ENCODE measurements around the gene ZNF511. TPM values are rescaled to one million over a fixed set of nuclear protein-coding genes. Genes with fewer than 3 reads are reported as not detected.
A peak's percentile ranks its signal among the peaks of the same experiment; 100 is the strongest.
"Not testable (repeated sequence)": the region's sequence is repeated elsewhere in the genome, so short reads cannot be mapped to it uniquely, and the experiment has no call there.

ZNF511 gene, protein sequence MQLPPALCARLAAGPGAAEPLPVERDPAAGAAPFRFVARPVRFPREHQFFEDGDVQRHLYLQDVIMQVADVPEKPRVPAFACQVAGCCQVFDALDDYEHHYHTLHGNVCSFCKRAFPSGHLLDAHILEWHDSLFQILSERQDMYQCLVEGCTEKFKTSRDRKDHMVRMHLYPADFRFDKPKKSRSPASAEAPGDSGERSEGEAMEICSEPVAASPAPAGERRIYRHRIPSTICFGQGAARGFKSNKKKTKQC
- total RNA-seq: 23.2 and 24.7 TPM in 2 replicates

- peak; percentile 90 for DNase-seq
Measured at GRCh38 chr10:133308421-133309099, at the start of gene ZNF511, which contains the start of gene TUBGCP2. Gene ZNF511, plus strand, starts transcription at chr10:133308914. Its CDS starts 30 bp downstream, at chr10:133308944. Gene TUBGCP2, minus strand, starts transcription at chr10:133308872. Its CDS starts 5,931 bp downstream, at chr10:133302941.

- no peak for DNase-seq
Measured at GRCh38 chr10:133259602-133259989, 49.1 kb upstream of the ZNF511 start.

- DNase-seq: peak; percentile 26
Measured at GRCh38 chr10:133260895-133261725, 47.6 kb upstream of the ZNF511 start.

DNA sequence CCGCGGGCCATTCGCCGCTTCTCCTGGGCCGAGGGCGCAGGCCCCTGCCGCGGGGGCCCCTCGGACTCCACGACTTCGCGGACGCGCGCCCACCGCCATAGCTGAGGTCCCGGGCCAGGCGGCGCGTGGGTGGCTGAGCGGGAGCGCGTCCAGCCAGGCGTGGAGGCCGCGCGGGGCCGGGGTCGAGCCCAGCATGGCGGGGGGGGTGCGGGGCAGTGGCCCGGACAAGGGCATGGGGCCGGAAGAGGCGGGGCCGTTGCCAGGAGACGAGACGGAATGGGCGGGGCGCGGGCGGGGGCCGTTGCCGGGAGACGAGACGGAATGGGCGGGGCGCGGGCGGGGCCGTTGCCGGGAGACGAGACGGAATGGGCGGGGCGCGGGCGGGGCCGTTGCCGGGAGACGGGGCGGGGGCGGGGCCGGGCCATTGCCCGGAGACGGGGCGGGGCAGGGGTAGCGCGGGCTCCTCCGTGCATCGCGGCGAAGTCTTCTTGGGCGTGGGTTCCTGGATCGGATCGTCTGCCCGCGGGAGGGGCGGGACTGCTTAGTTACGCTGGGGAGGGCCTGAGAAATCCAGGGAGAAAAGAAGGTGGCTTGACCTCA, 46.9 kb upstream of the ZNF511 start:
- DNase-seq: peak; percentile 47

DNA sequence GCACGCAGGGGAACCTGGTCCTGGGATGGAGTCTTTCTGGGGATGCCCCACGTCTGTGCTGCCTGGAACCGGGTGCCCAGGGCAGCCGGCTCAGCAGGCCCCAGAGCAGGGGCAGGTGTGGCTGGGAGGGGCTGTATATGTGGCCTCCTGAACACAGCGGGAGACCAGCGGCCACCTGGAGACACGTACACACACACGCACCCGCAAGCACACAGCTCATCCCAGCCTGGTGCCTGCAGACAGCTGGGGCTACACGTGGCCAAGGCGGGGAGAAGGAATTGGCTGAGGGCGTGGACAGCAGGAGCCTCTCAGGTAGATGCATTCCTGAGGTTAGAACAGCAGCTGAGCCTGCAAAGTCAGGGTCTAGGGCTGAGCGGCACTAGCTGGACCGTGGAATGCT, 46.0 kb upstream of the ZNF511 start:
- no peak for DNase-seq

DNA sequence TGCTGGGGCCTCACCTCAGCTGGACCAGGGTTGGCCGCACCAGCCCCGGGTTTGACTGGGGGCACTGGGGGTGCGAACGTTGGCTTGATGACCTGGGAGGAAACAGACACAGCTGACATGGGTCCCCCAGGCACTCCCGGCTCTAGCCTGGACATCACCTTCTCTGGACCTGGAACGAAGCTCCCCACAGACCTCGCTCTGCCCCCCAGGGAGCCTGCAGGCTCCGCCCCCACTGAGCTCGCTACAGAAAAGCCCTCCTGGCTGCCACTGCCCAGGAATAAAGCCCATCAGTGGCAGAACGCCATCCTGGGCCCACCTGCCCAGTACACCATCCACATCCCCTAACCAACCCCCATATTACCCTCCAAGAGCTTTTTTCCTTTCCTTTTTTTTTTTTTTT, 45.0 kb upstream of the ZNF511 start:
- no peak for DNase-seq

- DNase-seq: no peak
Measured at GRCh38 chr10:133264461-133264860, 44.3 kb upstream of the ZNF511 start.

DNA sequence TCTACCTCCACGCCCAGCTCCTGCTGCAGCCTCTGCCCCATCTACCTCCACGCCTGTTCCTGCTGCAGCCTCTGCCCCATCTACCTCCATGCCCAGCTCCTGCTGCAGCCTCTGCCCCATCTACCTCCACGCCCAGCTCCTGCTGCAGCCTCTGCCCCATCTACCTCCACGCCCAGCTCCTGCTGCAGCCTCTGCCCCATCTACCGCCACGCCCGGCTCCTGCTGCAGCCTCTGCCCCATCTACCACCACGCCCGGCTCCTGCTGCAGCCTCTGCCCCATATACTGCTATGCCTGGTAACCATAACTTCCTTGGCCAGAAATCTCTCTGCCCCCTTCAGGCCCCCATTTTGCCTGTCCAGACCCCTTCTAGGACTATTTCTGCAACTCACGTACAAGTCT, 43.7 kb upstream of the ZNF511 start:
- not testable (repeated sequence) for DNase-seq

- no peak for DNase-seq
Measured at GRCh38 chr10:133266056-133266795, 42.5 kb upstream of the ZNF511 start.

DNA sequence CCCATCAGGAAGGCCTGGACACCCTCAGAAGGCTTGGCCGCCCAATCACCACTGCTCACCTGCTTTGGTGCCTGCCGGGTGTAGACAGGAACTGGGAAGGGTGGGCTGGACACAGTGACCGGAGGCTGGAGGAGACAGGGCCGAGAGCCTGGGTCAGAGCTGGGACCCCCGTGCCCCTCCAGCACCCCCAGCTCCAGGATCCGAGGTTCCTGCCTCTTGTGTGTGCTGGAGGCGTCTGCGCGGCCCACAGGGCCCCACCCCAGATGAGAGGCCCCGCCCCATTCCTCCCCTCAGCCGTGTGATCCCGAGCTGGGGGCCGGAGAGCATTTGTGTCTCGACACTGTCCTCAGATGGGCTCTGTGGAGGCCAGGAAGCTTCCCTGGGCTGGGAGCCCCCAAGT, 41.4 kb upstream of the ZNF511 start:
- no peak for DNase-seq

- DNase-seq: no peak
Measured at GRCh38 chr10:133267829-133268228, 40.9 kb upstream of the ZNF511 start.

- no peak for DNase-seq
Measured at GRCh38 chr10:133268532-133268931, 40.2 kb upstream of the ZNF511 start.

- DNase-seq: no peak
Measured at GRCh38 chr10:133269367-133269766, 39.3 kb upstream of the ZNF511 start.

DNA sequence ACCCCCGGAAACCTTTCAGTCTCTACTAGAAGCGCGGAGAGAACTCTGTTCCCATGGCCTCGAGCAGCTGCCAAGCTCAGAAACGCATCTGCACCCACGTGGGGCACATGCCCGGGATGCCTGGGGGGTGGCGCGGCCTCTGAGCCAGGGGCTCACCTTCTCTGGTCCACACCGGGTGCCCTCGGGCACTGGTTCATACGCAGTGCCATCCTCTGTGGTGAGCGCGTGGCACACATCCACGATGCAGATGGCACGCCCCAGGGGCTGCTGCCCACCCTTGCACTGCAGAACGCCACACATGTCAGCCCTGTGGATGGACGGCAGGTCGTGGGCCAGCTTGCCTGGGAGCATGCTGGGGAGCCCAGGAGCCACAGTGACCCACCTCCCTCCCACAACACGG, 38.5 kb upstream of the ZNF511 start:
- DNase-seq: no peak

DNA sequence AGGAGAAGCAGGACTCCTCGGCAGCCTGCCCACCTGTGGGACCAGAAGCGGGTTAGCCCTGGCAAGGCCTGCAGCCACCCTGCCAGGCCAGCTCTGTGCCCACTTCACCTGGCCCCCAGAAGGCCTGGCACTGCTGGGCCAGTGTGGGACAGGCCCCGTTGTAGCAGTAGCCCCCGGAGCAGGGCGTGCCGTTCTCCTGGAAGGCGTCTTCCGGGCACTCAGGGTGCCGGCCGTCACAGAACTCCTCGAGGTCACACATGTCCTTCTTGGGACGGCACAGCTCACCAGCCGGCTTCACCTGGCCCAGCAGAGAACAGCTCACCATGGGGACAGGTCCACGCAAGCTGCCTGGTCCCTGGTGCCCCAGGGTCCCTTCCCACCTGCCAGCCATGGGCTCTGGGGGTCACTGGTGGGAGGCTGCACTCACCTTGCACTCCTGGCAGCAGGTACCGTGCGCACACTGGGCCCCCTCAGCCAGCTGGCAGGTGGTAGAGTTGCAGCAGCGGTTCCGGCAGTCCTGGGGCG, 37.9 kb upstream of the ZNF511 start:
- no peak for DNase-seq

DNA sequence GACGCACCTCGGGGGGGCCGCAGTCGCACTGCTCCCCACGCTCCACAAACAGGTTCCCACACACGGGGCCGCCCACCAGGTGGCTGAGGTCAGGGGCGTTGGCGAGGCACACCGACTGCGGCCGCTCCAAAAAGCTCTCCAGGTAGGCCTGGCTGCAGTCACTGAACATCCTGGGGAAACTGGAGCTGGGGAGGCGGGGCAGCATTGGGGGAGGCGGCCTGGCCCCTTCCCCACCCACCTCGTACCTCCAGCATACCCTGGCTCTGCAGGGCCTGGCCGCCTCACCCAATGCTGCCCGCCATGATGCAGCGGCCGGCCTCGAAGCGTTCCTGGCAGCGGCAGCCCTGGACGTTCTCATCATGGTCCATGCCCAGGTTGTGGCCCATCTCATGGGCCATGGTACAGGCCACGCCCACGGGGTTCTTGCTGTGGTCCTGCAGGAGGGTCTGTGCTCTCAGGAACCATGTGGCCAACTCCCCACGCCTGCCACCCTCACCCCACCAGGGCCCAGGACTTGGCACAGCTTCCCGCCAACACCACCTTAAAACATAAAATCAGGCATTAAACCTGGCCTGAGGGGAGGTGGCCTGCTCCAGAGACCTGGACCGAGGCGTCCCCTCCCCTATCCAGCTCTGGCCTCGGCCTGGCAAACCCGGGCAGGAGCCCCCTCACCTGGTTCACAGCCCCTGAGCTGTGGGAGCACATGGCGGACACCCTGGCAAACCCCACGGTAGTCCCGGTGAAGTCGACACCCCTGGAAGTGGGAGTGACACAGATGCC, 37.0 kb upstream of the ZNF511 start:
- DNase-seq: no peak

GRCh38 chr10:133272301-133272963, 36.3 kb upstream of the ZNF511 start:
- no peak for DNase-seq

- no peak for DNase-seq
Measured at GRCh38 chr10:133272964-133273420, 35.7 kb upstream of the ZNF511 start.

- DNase-seq: no peak
Measured at GRCh38 chr10:133273534-133274143, 35.1 kb upstream of the ZNF511 start.
